ENCODE results near the gene GPR173. TPM values are rescaled to one million over a fixed set of nuclear protein-coding genes. Genes with fewer than 3 reads are reported as not detected.

Gene GPR173
- total and polyA plus RNA-seq, 9 of the 15 experiments (the other 6 are each of a cell fraction or from before 2014, with no cell fraction given), result 0.01 TPM; not detected in 8

GRCh38 chrX:53080628-53081580, 32.3 kb downstream of the GPR173 start:
- H3K27ac ChIP-seq (ENCODE audit: extremely low read depth, low read depth, low read length), result no peak overlapping the region
- H3K4me2 ChIP-seq (ENCODE audit: insufficient read depth, low read length), result no peak overlapping the region
- TF ChIP-seq PHB (CRISPR knock-in tag; IDR thresholded peaks at IDR 0.05) (no peak), EHMT2 (IDR thresholded peaks at IDR 0.05) (no peak), POLR2A (conservative IDR thresholded peaks at IDR 0.05) (no peak), ZNF224 (CRISPR knock-in tag; IDR thresholded peaks at IDR 0.05) (no peak), MEF2D (tag; conservative IDR thresholded peaks at IDR 0.05; ENCODE audit: low read depth) (no peak), TCFL5 (CRISPR knock-in tag; conservative IDR thresholded peaks at IDR 0.05) (no peak), FOXJ3 (CRISPR knock-in tag; IDR thresholded peaks at IDR 0.05) (no peak), SMAD2 (IDR thresholded peaks at IDR 0.05; ENCODE audit: low read depth, low read length) (no peak), NFYB (IDR thresholded peaks at IDR 0.05; ENCODE audit: extremely low read depth, insufficient read length) (no peak), KLF13 (tag; IDR thresholded peaks at IDR 0.05; ENCODE audit: borderline replicate concordance, low read depth) (no peak), HIVEP1 (CRISPR knock-in tag; IDR thresholded peaks at IDR 0.05) (no peak), ZBTB1 (CRISPR knock-in tag; IDR thresholded peaks at IDR 0.05; ENCODE audit: borderline replicate concordance, low read depth) (no peak), KDM2B (CRISPR knock-in tag; IDR thresholded peaks at IDR 0.05) (no peak), IRF9 (tag; IDR thresholded peaks at IDR 0.05) (no peak), FOXK2 (conservative IDR thresholded peaks at IDR 0.05 in 1 of 2, IDR thresholded peaks at IDR 0.05 in 1 of 2; ENCODE audit: low read depth in 2 of 2) (no peak), CBFA2T3 (IDR thresholded peaks at IDR 0.05) (no peak), ZNF583 (CRISPR knock-in tag; IDR thresholded peaks at IDR 0.05) (no peak)
- TF ChIP-seq, protein P1, sequence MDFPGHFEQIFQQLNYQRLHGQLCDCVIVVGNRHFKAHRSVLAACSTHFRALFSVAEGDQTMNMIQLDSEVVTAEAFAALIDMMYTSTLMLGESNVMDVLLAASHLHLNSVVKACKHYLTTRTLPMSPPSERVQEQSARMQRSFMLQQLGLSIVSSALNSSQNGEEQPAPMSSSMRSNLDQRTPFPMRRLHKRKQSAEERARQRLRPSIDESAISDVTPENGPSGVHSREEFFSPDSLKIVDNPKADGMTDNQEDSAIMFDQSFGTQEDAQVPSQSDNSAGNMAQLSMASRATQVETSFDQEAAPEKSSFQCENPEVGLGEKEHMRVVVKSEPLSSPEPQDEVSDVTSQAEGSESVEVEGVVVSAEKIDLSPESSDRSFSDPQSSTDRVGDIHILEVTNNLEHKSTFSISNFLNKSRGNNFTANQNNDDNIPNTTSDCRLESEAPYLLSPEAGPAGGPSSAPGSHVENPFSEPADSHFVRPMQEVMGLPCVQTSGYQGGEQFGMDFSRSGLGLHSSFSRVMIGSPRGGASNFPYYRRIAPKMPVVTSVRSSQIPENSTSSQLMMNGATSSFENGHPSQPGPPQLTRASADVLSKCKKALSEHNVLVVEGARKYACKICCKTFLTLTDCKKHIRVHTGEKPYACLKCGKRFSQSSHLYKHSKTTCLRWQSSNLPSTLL (IDR thresholded peaks at IDR 0.05), result no peak

More at GRCh38 chrX:53080628-53081580, 32.3 kb downstream of the GPR173 start:
- ATAC-seq (no peak), FAIRE-seq (no peak), DNase-seq (ENCODE audit: extremely low read depth in 1 of 4, low spot score in 3 of 4) (no peak)
- Histone ChIP-seq H3K27me3 (ENCODE audit: control insufficient read depth in 2 of 2, insufficient read depth in 2 of 2, low read length in 2 of 2) (no peaks in the 10 kb centered on the region; a peak in 1 of 5 replicates), H2AFZ (ENCODE audit: low read depth, low read length) (no peak overlapping the region), H3K79me2 (ENCODE audit: control insufficient read depth, insufficient read depth, low read length) (peaks cover 10% of the 10 kb centered on the region), H3K9me1 (ENCODE audit: control insufficient read depth, insufficient read depth, low read length) (no peaks in the 10 kb centered on the region), H3K4me1 (replicated peaks in 1 of 2; ENCODE audit: control insufficient read depth in 2 of 2, insufficient read depth in 2 of 2, low read length in 2 of 2) (peaks cover 0 to 20% of the 10 kb centered on the region in 2 experiments; a peak in 3 of 5 replicates), H3K4me3 (no peak overlapping the region), H3K9me3 (replicated peaks; ENCODE audit: control insufficient read depth, insufficient read depth, low read depth, low read length) (no peaks in the 10 kb centered on the region), H3K36me3 (ENCODE audit: control insufficient read depth, insufficient read depth, low read length) (peaks cover 16% of the 10 kb centered on the region; the same call in 2 of the 3 replicates), H4K20me1 (replicated peaks; ENCODE audit: control insufficient read depth, insufficient read depth, low read length) (0 out of 2 replicates have a peak, but pooled peaks cover 3% of the 10 kb centered on the region), H3K9ac (ENCODE audit: insufficient read depth in 1 of 2, low read depth in 2 of 2, low read length in 2 of 2) (no peak overlapping the region)
- in situ Hi-C loops (cut with MboI) (no loop called here), intact Hi-C loops (cut with micrococcal nuclease) (no loop called here)
- BruUV-seq (replicated peaks), result no TSS peak
- ChIA-PET POLR2A (no interaction called here), CTCF (ENCODE audit: low intra/inter-chr PET ratio) (no interaction called here)
- 26% methylated on average over 7 of the region's 17 CpGs for WGBS (ENCODE audit: insufficient coverage, low coverage, missing lambda C conversion rate)

All from K562 (cell line).